ENCODE measurements around the gene TMEM59. TPM values are rescaled to one million over a fixed set of nuclear protein-coding genes. Genes with fewer than 3 reads are reported as not detected.

The TMEM59 gene
- total RNA-seq, 1 donor from 2014 or later = 225 TPM

GRCh38 chr1:54069791-54070170 is 16.8 kb upstream of the TMEM59 start:
- no peak overlapping the region for H3K4me3 Mint-ChIP-seq
- peaks cover 12% of the 10 kb centered on the region for H3K36me3 Mint-ChIP-seq
- no peaks in the 10 kb centered on the region for H3K4me1 Mint-ChIP-seq
- H3K27me3 Mint-ChIP-seq (ENCODE audit: low read depth) = no peaks in the 10 kb centered on the region
- H3K9me3 Mint-ChIP-seq = peaks cover 4% of the 10 kb centered on the region
- no peak for DNase-seq (ENCODE audit: low spot score in 2 of 2, unreplicated experiment in 2 of 2)
- TF ChIP-seq CTCF (IDR thresholded peaks at IDR 0.05; ENCODE audit: unreplicated experiment) = no peak
- H3K27ac Mint-ChIP-seq = no peak overlapping the region

- no peak for DNase-seq (ENCODE audit: low spot score in 2 of 2, unreplicated experiment in 2 of 2)
- H3K4me1 Mint-ChIP-seq = no peaks in the 10 kb centered on the region
- H3K27me3 Mint-ChIP-seq (ENCODE audit: low read depth) = no peaks in the 10 kb centered on the region
- H3K9me3 Mint-ChIP-seq = peaks cover 4% of the 10 kb centered on the region
- TF ChIP-seq CTCF (IDR thresholded peaks at IDR 0.05; ENCODE audit: unreplicated experiment) = no peak
- peaks cover 11% of the 10 kb centered on the region for H3K36me3 Mint-ChIP-seq
- H3K4me3 Mint-ChIP-seq = no peak overlapping the region
- H3K27ac Mint-ChIP-seq = no peak overlapping the region
Observed at GRCh38 chr1:54064299-54064698, 11.3 kb upstream of the TMEM59 start.

- Mint-ChIP-seq H3K9me3 (no peaks in the 10 kb centered on the region), H3K4me3 (no peak overlapping the region), H3K4me1 (peaks cover 15% of the 10 kb centered on the region), H3K36me3 (peaks cover 3% of the 10 kb centered on the region), H3K27me3 (ENCODE audit: low read depth) (no peaks in the 10 kb centered on the region), H3K27ac (no peak overlapping the region)
- DNase-seq (ENCODE audit: low spot score in 2 of 2, unreplicated experiment in 2 of 2) = no peak
- TF ChIP-seq CTCF (IDR thresholded peaks at IDR 0.05; ENCODE audit: unreplicated experiment) = no peak
Observed at GRCh38 chr1:54054438-54054749, 1.4 kb upstream of the TMEM59 start.

GRCh38 chr1:54053745-54054437 is 887 bp upstream of the TMEM59 start:
- no peak for TF ChIP-seq CTCF (IDR thresholded peaks at IDR 0.05; ENCODE audit: unreplicated experiment)
- Mint-ChIP-seq H3K27ac (no peak overlapping the region), H3K9me3 (no peaks in the 10 kb centered on the region), H3K36me3 (peaks cover 1% of the 10 kb centered on the region), H3K4me3 (no peak overlapping the region), H3K4me1 (peaks cover 15% of the 10 kb centered on the region), H3K27me3 (ENCODE audit: low read depth) (no peaks in the 10 kb centered on the region)
- DNase-seq (ENCODE audit: low spot score in 2 of 2, unreplicated experiment in 2 of 2) = no peak

- DNase-seq (ENCODE audit: low spot score in 2 of 2, unreplicated experiment in 2 of 2) = peak; percentile 37 to 61
- H3K27me3 Mint-ChIP-seq (ENCODE audit: low read depth) = no peaks in the 10 kb centered on the region
- no peak for TF ChIP-seq CTCF (IDR thresholded peaks at IDR 0.05; ENCODE audit: unreplicated experiment)
- no peaks in the 10 kb centered on the region for H3K36me3 Mint-ChIP-seq
- peaks cover 15% of the 10 kb centered on the region for H3K4me1 Mint-ChIP-seq
- no peaks in the 10 kb centered on the region for H3K9me3 Mint-ChIP-seq
- no peak overlapping the region for H3K4me3 Mint-ChIP-seq
- no peak overlapping the region for H3K27ac Mint-ChIP-seq
Observed at GRCh38 chr1:54052431-54052933, 522 bp downstream of the TMEM59 start.
